ENCODE data around the gene SELENOP. TPM values are rescaled to one million over a fixed set of nuclear protein-coding genes. Genes with fewer than 3 reads are reported as not detected.

The SELENOP gene
- total and polyA plus RNA-seq, 2 donors (not counting 3 experiments of a cell fraction or from before 2014, with no cell fraction given), result 0.22 to 1.5 TPM

GRCh38 chr5:42798284-42799240, 13.1 kb downstream of the SELENOP start:
- Histone ChIP-seq H4K20me1 (replicated peaks; ENCODE audit: control insufficient read depth, extremely low read depth, insufficient read depth, low read length) (no peaks in the 10 kb centered on the region), H3K4me1 (ENCODE audit: control insufficient read depth, extremely low read depth, insufficient read depth, low read length) (no peaks in the 10 kb centered on the region), H3K27ac (ENCODE audit: insufficient read depth, low read depth, low read length) (no peak overlapping the region), H3K79me2 (ENCODE audit: control insufficient read depth, insufficient read depth, low read length) (no peaks in the 10 kb centered on the region), H3K4me2 (ENCODE audit: insufficient read depth, low read length) (no peak overlapping the region), H3K9me3 (replicated peaks; ENCODE audit: control insufficient read depth, insufficient read depth, low read length) (no peaks in the 10 kb centered on the region), H3K36me3 (ENCODE audit: control insufficient read depth in 2 of 2, extremely low read depth in 1 of 2, insufficient read depth in 2 of 2, low read length in 2 of 2) (no peaks in the 10 kb centered on the region), H3K4me3 (replicated peaks in 1 of 3; ENCODE audit: insufficient read depth in 1 of 3, low read depth in 1 of 3, low read length in 3 of 3) (no peak overlapping the region), H3K9me1 (replicated peaks; ENCODE audit: control insufficient read depth, extremely low read depth, insufficient read depth, low read length) (no peaks in the 10 kb centered on the region), H2AFZ (ENCODE audit: low read depth, low read length) (no peak overlapping the region), H3K9ac (replicated peaks; ENCODE audit: extremely low read depth, insufficient read depth, low read length) (no peak overlapping the region), H3K27me3 (ENCODE audit: control insufficient read depth in 2 of 2, insufficient read depth in 2 of 2, low read length in 2 of 2) (no peaks in the 10 kb centered on the region)
- no peak for TF ChIP-seq CTCF (IDR thresholded peaks at IDR 0.05; ENCODE audit: extremely low read depth in 1 of 2, insufficient read depth in 1 of 2, low read depth in 1 of 2, low read length in 2 of 2)
- no peak for TF ChIP-seq FOS (IDR thresholded peaks at IDR 0.05; ENCODE audit: borderline replicate concordance, insufficient read depth, low read length)
- TF ChIP-seq POLR2A (IDR thresholded peaks at IDR 0.05; ENCODE audit: low read depth, low read length), result no peak
- no peak for TF ChIP-seq EZH2 (IDR thresholded peaks at IDR 0.05; ENCODE audit: borderline replicate concordance, low read depth, low read length, severe bottlenecking)
- no peak for TF ChIP-seq GATA2 (IDR thresholded peaks at IDR 0.05; ENCODE audit: insufficient read depth, insufficient read length, low read depth, low read length)
- no peak for TF ChIP-seq MYC (IDR thresholded peaks at IDR 0.05; ENCODE audit: low read depth, low read length)
- TF ChIP-seq JUN (IDR thresholded peaks at IDR 0.05; ENCODE audit: borderline replicate concordance, insufficient read depth, insufficient read length, low read depth), result no peak
- TF ChIP-seq POLR2AphosphoS5 (IDR thresholded peaks at IDR 0.05; ENCODE audit: insufficient read depth, low read depth, low read length), result no peak
- no peak for TF ChIP-seq MAX (IDR thresholded peaks at IDR 0.05; ENCODE audit: insufficient read depth, insufficient read length)
- BruUV-seq (replicated peaks), result no TSS peak
- ChIA-PET POLR2A (no interaction called here), CTCF (interaction anchor here (1.0 kb wide), 1 partner anchor 91 kb away, joined by 3 read pairs; no protein-coding TSS in a partner anchor)
- DNase-seq (ENCODE audit: low read depth, low spot score), result no peak
- dilution Hi-C loops (cut with MboI; ENCODE audit: extremely low pct_ligation_motif_present, low sequenced_read_pairs), result no loop called here
- intact Hi-C loops (cut with micrococcal nuclease), result no loop called here
- FAIRE-seq, result no peak

All from endothelial cell of umbilical vein (primary cell).